DND-41 (cell line): ENCODE results near the gene PLEKHA5.

Experiments
- CTCF ChIP-seq: IDR thresholded peaks from 2 replicates; pipeline ENCODE4 v1.5.1; 2012; ENCODE audit warnings: borderline replicate concordance, low read length, moderate library complexity, mild to moderate bottlenecking; ENCODE audit not compliant: poor library complexity, severe bottlenecking; ENCODE audit errors: extremely low read depth
- EZH2 ChIP-seq: IDR thresholded peaks from 3 replicates; pipeline ENCODE4 v1.6.1; 2012; ENCODE audit warnings: borderline replicate concordance, low read depth, mild to moderate bottlenecking, moderate library complexity, low read length, inconsistent platforms; ENCODE audit not compliant: severe bottlenecking

DNA sequence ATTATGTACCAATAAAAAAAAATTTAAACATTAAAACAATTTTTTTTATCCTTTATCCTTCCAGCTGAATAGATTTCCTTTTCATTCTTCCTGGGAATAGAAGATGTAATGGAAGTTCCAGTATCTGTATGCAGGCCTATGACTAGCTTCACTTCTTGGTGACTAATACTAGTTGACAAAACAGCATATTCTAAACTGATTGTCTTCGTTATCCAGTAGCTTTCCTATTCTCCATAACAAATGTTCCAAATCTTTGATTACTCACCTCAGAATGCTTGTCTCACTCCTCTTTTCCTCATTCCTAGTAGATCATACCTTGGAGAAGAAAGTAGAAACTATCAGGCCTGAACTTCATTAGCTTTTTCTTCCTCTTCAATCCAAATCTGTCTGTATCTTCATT is 70.7 kb downstream of the PLEKHA5 start:
- no peak for TF ChIP-seq CTCF
- no peak for TF ChIP-seq EZH2
